Keratinocyte (primary cell): ENCODE data around the gene BCORL1. TPM values are rescaled to one million over a fixed set of nuclear protein-coding genes. Genes with fewer than 3 reads are reported as not detected.

Source experiments
- DNase-seq: peaks from one replicate; pipeline ENCODE4 v3.0.0-alpha.2; 2011; ENCODE audit warnings: low read depth, missing footprints, low spot score
- FAIRE-seq: peaks from 2 replicates; lab custom pipeline; 2011; peaks lifted over from hg19 to GRCh38; lab: Jason Lieb, UNC
- H2AFZ ChIP-seq: 2 replicates; pipeline ENCODE4 v1.6.0; 2012; ENCODE audit warnings: low read length, control low read depth, inconsistent platforms; ENCODE audit not compliant: control insufficient read depth
- H3K27ac ChIP-seq: 2 replicates; pipeline ENCODE4 v1.5.1; 2011; ENCODE audit warnings: low read length; ENCODE audit not compliant: control insufficient read depth, insufficient read depth
- H3K27me3 ChIP-seq: 3 replicates; pipeline ENCODE4 v1.6.0; 2011; ENCODE audit warnings: low read length; ENCODE audit not compliant: control insufficient read depth, insufficient read depth; ENCODE audit errors: extremely low read depth
- H3K36me3 ChIP-seq, 2 experiments: 2 replicates in 1 of 2; 3 replicates in 1 of 2; pipeline ENCODE4 v1.5.1; 2011; ENCODE audit warnings: low read length in 2 of 2, mild to moderate bottlenecking in 1 of 2; ENCODE audit not compliant: control insufficient read depth in 2 of 2, insufficient read depth in 2 of 2; ENCODE audit errors: extremely low read depth in 1 of 2
- H3K4me1 ChIP-seq: 3 replicates; pipeline ENCODE4 v1.5.1; 2011; ENCODE audit warnings: low read length; ENCODE audit not compliant: control insufficient read depth, insufficient read depth; ENCODE audit errors: extremely low read depth
- H3K4me2 ChIP-seq: 3 replicates; pipeline ENCODE4 v1.6.0; 2011; ENCODE audit warnings: low read depth, low read length; ENCODE audit not compliant: control insufficient read depth, insufficient read depth; ENCODE audit errors: extremely low read depth
- H3K4me3 ChIP-seq, 3 experiments: fragments of 200-600 bp in 1 of 3; sonication (generic) in 1 of 3; 2 replicates in 2 of 3; 3 replicates in 1 of 3; pipeline ENCODE4 v1.5.1; 2011 to 2016; ENCODE audit warnings: low read length in 3 of 3, mild to moderate bottlenecking in 3 of 3, control low read depth in 2 of 3, inconsistent platforms in 1 of 3, low read depth in 1 of 3, mixed read lengths in 1 of 3, mixed run types in 1 of 3, moderate library complexity in 1 of 3; ENCODE audit not compliant: control insufficient read depth in 2 of 3, insufficient read depth in 2 of 3; ENCODE audit errors: extremely low read depth in 1 of 3
- H3K79me2 ChIP-seq: 2 replicates; pipeline ENCODE4 v1.6.0; 2012; ENCODE audit warnings: low read length; ENCODE audit not compliant: control insufficient read depth, insufficient read depth
- H3K9ac ChIP-seq: 3 replicates; pipeline ENCODE4 v1.6.0; 2011; ENCODE audit warnings: low read length; ENCODE audit not compliant: control insufficient read depth, insufficient read depth; ENCODE audit errors: extremely low read depth
- H3K9me1 ChIP-seq: 3 replicates; pipeline ENCODE4 v1.6.0; 2011; ENCODE audit warnings: low read length; ENCODE audit not compliant: control insufficient read depth, insufficient read depth; ENCODE audit errors: extremely low read depth
- H3K9me3 ChIP-seq: 2 replicates; pipeline ENCODE4 v1.5.1; 2012; ENCODE audit warnings: low read depth, low read length; ENCODE audit not compliant: control insufficient read depth
- H4K20me1 ChIP-seq: 3 replicates; pipeline ENCODE4 v1.6.0; 2011; ENCODE audit warnings: low read length; ENCODE audit not compliant: control insufficient read depth, insufficient read depth; ENCODE audit errors: extremely low read depth
- EZH2 ChIP-seq: IDR thresholded peaks from one replicate; pipeline ENCODE4 v1.6.1; 2012; ENCODE audit warnings: inconsistent platforms, mild to moderate bottlenecking, low read length, moderate library complexity
- dilution Hi-C: fragments of 300-500 bp; cut with MboI; formaldehyde crosslinking; loops from one replicate; pipeline ENCODE4 v1.7.0; 2020; ENCODE audit warnings: low sequenced_read_pairs; ENCODE audit not compliant: extremely low pct_ligation_motif_present
- polyA plus RNA-seq, 5 experiments: library from polyadenylated mRNA; depleted of rRNA in 3 of 5; stranded (reverse) in 3 of 5; stranded (forward) in 1 of 5; unstranded in 1 of 5; fragments of >200 nt; gene quantifications; 1 replicate in 1 of 5; 2 replicates in 3 of 5; 3 replicates in 1 of 5; pipeline versions ENCODE4 v1.2.1 to v1.2.3, GENCODE V29; 2011 to 2012; ENCODE audit warnings: missing spikeins in 2 of 5, low read depth in 1 of 5, low replicate concordance in 1 of 5
- TF ChIP-seq, protein P1 (sequence below), 3 experiments: IDR thresholded peaks in 1 of 3; conservative IDR thresholded peaks in 1 of 3; optimal IDR thresholded peaks in 1 of 3; 2 replicates in 2 of 3; 3 replicates in 1 of 3; pipeline versions ENCODE3 to v1.5.1; 2011; ENCODE audit warnings: low read length in 3 of 3, mild to moderate bottlenecking in 3 of 3, moderate library complexity in 2 of 3, control low read depth in 1 of 3, inconsistent platforms in 1 of 3; ENCODE audit not compliant: insufficient read depth in 2 of 3; ENCODE audit errors: extremely low read depth in 1 of 3

BCORL1 gene
- polyA plus RNA-seq, 1 donor (not counting 4 experiments of a cell fraction or from before 2014, with no cell fraction given): 0.54 TPM

DNA sequence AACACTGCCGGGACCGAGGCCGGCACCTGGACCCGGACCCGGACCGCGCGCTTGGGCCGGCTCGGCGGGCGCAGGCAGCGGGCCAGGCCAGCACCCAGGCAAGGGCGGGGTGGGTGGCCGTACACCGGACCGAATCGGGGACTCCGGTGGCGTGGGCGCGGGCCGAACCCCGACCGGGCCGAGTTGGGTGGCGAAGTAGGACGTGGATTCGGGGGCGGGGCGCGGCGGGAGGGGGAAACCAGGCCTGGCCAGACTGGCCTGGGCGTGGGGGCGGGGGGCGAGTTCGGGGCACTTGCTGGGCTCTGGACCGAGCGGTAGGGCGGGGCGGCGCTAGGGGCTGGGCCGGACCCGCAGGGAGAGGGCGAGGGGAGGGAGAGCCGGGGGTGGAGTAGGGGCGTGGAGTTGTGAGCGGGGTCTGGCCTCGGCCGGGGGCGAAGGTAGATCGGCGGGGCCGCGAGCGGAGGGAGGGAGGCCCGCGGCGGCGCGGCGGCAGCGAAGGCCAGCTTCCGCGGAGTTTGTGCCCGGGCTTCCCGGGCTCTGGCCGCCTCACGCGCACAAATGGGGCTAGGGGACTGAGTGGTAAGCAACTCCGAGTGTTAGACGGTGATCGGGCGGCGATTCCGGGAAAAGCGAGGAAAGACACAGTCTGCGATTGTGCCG lies 1.8 kb upstream of the BCORL1 start:
- Histone ChIP-seq H3K9me3 (no peaks in the 10 kb centered on the region), H3K27me3 (no peaks in the 10 kb centered on the region), H3K4me1 (no peaks in the 10 kb centered on the region), H3K4me2 (peak overlapping the region; percentile 75), H4K20me1 (no peaks in the 10 kb centered on the region), H3K4me3 (peak overlapping the region; percentile 32 to 61 (median 37)), H3K9me1 (no peaks in the 10 kb centered on the region), H3K36me3 (no peaks in the 10 kb centered on the region), H3K9ac (peak overlapping the region; percentile 9), H2AFZ (peak overlapping the region; percentile 46), H3K79me2 (no peaks in the 10 kb centered on the region), H3K27ac (no peak overlapping the region)
- FAIRE-seq: no peak
- no peak for DNase-seq
- dilution Hi-C loops: no loop called here
- TF ChIP-seq, protein P1, sequence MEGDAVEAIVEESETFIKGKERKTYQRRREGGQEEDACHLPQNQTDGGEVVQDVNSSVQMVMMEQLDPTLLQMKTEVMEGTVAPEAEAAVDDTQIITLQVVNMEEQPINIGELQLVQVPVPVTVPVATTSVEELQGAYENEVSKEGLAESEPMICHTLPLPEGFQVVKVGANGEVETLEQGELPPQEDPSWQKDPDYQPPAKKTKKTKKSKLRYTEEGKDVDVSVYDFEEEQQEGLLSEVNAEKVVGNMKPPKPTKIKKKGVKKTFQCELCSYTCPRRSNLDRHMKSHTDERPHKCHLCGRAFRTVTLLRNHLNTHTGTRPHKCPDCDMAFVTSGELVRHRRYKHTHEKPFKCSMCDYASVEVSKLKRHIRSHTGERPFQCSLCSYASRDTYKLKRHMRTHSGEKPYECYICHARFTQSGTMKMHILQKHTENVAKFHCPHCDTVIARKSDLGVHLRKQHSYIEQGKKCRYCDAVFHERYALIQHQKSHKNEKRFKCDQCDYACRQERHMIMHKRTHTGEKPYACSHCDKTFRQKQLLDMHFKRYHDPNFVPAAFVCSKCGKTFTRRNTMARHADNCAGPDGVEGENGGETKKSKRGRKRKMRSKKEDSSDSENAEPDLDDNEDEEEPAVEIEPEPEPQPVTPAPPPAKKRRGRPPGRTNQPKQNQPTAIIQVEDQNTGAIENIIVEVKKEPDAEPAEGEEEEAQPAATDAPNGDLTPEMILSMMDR (optimal IDR thresholded peaks at IDR 0.05 in 1 of 3, IDR thresholded peaks at IDR 0.05 in 1 of 3, conservative IDR thresholded peaks at IDR 0.05 in 1 of 3; ENCODE audit: extremely low read depth in 1 of 3, insufficient read depth in 2 of 3, low read length in 3 of 3): no peak
- no peak for TF ChIP-seq EZH2

DNA sequence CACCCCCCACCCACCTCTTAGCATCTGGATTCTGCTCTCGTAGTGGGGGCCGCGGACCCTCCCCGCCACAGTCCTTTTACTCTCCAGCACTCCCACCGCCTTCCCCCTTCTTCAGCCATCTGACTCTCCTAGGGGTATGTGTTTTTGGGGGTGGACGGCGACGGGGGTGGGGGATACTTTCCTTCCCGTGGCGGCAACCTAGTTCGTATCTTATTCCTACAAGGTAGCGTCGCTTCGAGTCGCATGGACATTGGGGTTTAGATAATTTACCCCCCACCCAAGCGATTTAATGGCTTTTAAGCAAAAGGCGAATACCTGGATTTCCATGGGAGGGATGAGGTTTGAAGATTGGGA lies 1.3 kb upstream of the BCORL1 start:
- FAIRE-seq: no peak
- Histone ChIP-seq H3K9me1 (no peaks in the 10 kb centered on the region), H2AFZ (peak overlapping the region; percentile 46), H3K9me3 (no peaks in the 10 kb centered on the region), H3K4me2 (peak overlapping the region; percentile 75), H3K4me1 (no peaks in the 10 kb centered on the region), H3K27ac (no peak overlapping the region), H4K20me1 (no peaks in the 10 kb centered on the region), H3K27me3 (no peaks in the 10 kb centered on the region), H3K79me2 (no peaks in the 10 kb centered on the region), H3K9ac (peak overlapping the region; percentile 9), H3K4me3 (peak overlapping the region; percentile 32 to 61 (median 37)), H3K36me3 (no peaks in the 10 kb centered on the region)
- no peak for TF ChIP-seq EZH2
- TF ChIP-seq, protein P1 (optimal IDR thresholded peaks at IDR 0.05 in 1 of 3, IDR thresholded peaks at IDR 0.05 in 1 of 3, conservative IDR thresholded peaks at IDR 0.05 in 1 of 3; ENCODE audit: extremely low read depth in 1 of 3, insufficient read depth in 2 of 3, low read length in 3 of 3): no peak
- dilution Hi-C loops: no loop called here
- no peak for DNase-seq
